ENCODE results near the gene GRK5.

Gene GRK5

GRCh38 chr10:119361037-119361436 lies 153.7 kb downstream of the GRK5 start:
- DNase-seq (ENCODE audit: low read depth): no peak

- no peak for DNase-seq (ENCODE audit: low read depth)
Observed at GRCh38 chr10:119362122-119362521, 154.8 kb downstream of the GRK5 start.

GRCh38 chr10:119364645-119365600 lies 157.6 kb downstream of the GRK5 start:
- no peak for DNase-seq (ENCODE audit: low read depth)

- DNase-seq (ENCODE audit: low read depth): no peak
Observed at GRCh38 chr10:119365773-119366599, 158.6 kb downstream of the GRK5 start.

- DNase-seq (ENCODE audit: low read depth): no peak
Observed at GRCh38 chr10:119367841-119368549, 160.6 kb downstream of the GRK5 start.

GRCh38 chr10:119368581-119368980 lies 161.2 kb downstream of the GRK5 start:
- DNase-seq (ENCODE audit: low read depth): no peak

GRCh38 chr10:119368991-119369869 lies 161.9 kb downstream of the GRK5 start:
- DNase-seq (ENCODE audit: low read depth): no peak

- DNase-seq (ENCODE audit: low read depth): no peak
Observed at GRCh38 chr10:119370111-119370741, 162.9 kb downstream of the GRK5 start.

- DNase-seq (ENCODE audit: low read depth): no peak
Observed at GRCh38 chr10:119370972-119371703, 163.8 kb downstream of the GRK5 start.

- no peak for DNase-seq (ENCODE audit: low read depth)
Observed at GRCh38 chr10:119371704-119372663, 164.6 kb downstream of the GRK5 start.

GRCh38 chr10:119373294-119374102 lies 166.1 kb downstream of the GRK5 start:
- no peak for DNase-seq (ENCODE audit: low read depth)

- no peak for DNase-seq (ENCODE audit: low read depth)
Observed at GRCh38 chr10:119374236-119374635, 166.9 kb downstream of the GRK5 start.

- no peak for DNase-seq (ENCODE audit: low read depth)
Observed at GRCh38 chr10:119375574-119376272, 168.4 kb downstream of the GRK5 start.

- no peak for DNase-seq (ENCODE audit: low read depth)
Observed at GRCh38 chr10:119377451-119377957, 170.1 kb downstream of the GRK5 start.

- no peak for DNase-seq (ENCODE audit: low read depth)
Observed at GRCh38 chr10:119377958-119378736, 170.8 kb downstream of the GRK5 start.

GRCh38 chr10:119378737-119379067 lies 171.3 kb downstream of the GRK5 start:
- DNase-seq (ENCODE audit: low read depth): no peak
